ENCODE measurements around the gene VEGFA. TPM values are rescaled to one million over a fixed set of nuclear protein-coding genes. Genes with fewer than 3 reads are reported as not detected.

VEGFA gene
- total RNA-seq, 2 donors from 2014 or later, result 113 to 216 TPM

- TF ChIP-seq CTCF (IDR thresholded peaks at IDR 0.05), result no peak
- Histone ChIP-seq H3K4me1 (peaks cover 3% of the 10 kb centered on the region), H3K4me3 (no peak overlapping the region), H3K9ac (ENCODE audit: low read depth in 2 of 2, low read length in 2 of 2) (no peak overlapping the region), H3K9me3 (no peaks in the 10 kb centered on the region), H3K27me3 (no peaks in the 10 kb centered on the region), H3K36me3 (no peaks in the 10 kb centered on the region), H3K27ac (no peak overlapping the region)
- intact Hi-C loops (cut with DNase I), result loop anchor here (5.0 kb wide), 1 partner anchor 95 kb away; no protein-coding TSS in a partner anchor
- no peak for DNase-seq
Observed at GRCh38 chr6:43761666-43762409, 8.2 kb upstream of the VEGFA start.

- no peak for TF ChIP-seq CTCF (IDR thresholded peaks at IDR 0.05)
- H3K27me3 ChIP-seq, result no peaks in the 10 kb centered on the region
- no peaks in the 10 kb centered on the region for H3K9me3 ChIP-seq
- no peak overlapping the region for H3K27ac ChIP-seq
- intact Hi-C loops (cut with DNase I), result loop anchor here (5.0 kb wide), 1 partner anchor 95 kb away; no protein-coding TSS in a partner anchor
- H3K4me3 ChIP-seq, result no peak overlapping the region
- peaks cover 3% of the 10 kb centered on the region for H3K4me1 ChIP-seq
- no peak for DNase-seq
- H3K9ac ChIP-seq (ENCODE audit: low read depth in 2 of 2, low read length in 2 of 2), result no peak overlapping the region
- H3K36me3 ChIP-seq, result no peaks in the 10 kb centered on the region
Observed at GRCh38 chr6:43762410-43762768, 7.6 kb upstream of the VEGFA start.

GRCh38 chr6:43762966-43763695, 6.9 kb upstream of the VEGFA start:
- intact Hi-C loops (cut with DNase I), result loop anchor here (5.0 kb wide), 1 partner anchor 96 kb away; no protein-coding TSS in a partner anchor
- Histone ChIP-seq H3K4me3 (no peak overlapping the region), H3K9me3 (no peaks in the 10 kb centered on the region), H3K36me3 (no peaks in the 10 kb centered on the region), H3K27ac (no peak overlapping the region), H3K9ac (ENCODE audit: low read depth in 2 of 2, low read length in 2 of 2) (no peak overlapping the region), H3K27me3 (no peaks in the 10 kb centered on the region), H3K4me1 (peaks cover 3% of the 10 kb centered on the region)
- DNase-seq, result no peak
- TF ChIP-seq CTCF (IDR thresholded peaks at IDR 0.05), result no peak

GRCh38 chr6:43763812-43764522, 6.0 kb upstream of the VEGFA start:
- no peak for DNase-seq
- no peak overlapping the region for H3K27ac ChIP-seq
- H3K36me3 ChIP-seq, result no peaks in the 10 kb centered on the region
- no peak for TF ChIP-seq CTCF (IDR thresholded peaks at IDR 0.05)
- H3K4me3 ChIP-seq, result no peak overlapping the region
- peaks cover 3% of the 10 kb centered on the region for H3K4me1 ChIP-seq
- intact Hi-C loops (cut with DNase I), result loop anchor here (5.0 kb wide), 1 partner anchor 97 kb away; no protein-coding TSS in a partner anchor
- no peaks in the 10 kb centered on the region for H3K27me3 ChIP-seq
- H3K9ac ChIP-seq (ENCODE audit: low read depth in 2 of 2, low read length in 2 of 2), result no peak overlapping the region
- no peaks in the 10 kb centered on the region for H3K9me3 ChIP-seq

GRCh38 chr6:43764772-43765171, 5.2 kb upstream of the VEGFA start:
- Histone ChIP-seq H3K27me3 (no peaks in the 10 kb centered on the region), H3K36me3 (no peaks in the 10 kb centered on the region), H3K27ac (no peak overlapping the region), H3K4me1 (peaks cover 3% of the 10 kb centered on the region), H3K9me3 (no peaks in the 10 kb centered on the region), H3K9ac (ENCODE audit: low read depth in 2 of 2, low read length in 2 of 2) (no peak overlapping the region), H3K4me3 (no peak overlapping the region)
- intact Hi-C loops (cut with DNase I), result loop anchor here (5.0 kb wide), 1 partner anchor 97 kb away; no protein-coding TSS in a partner anchor
- no peak for DNase-seq
- TF ChIP-seq CTCF (IDR thresholded peaks at IDR 0.05), result no peak

Data from colonic mucosa (tissue), 4 donors.